ENCODE results near the gene BANF2.
"Not testable (repeated sequence)": the region's sequence is repeated elsewhere in the genome, so short reads cannot be mapped to it uniquely, and the experiment has no call there.

- TF ChIP-seq CTCF, POLR2A, EP300 (IDR thresholded peaks at IDR 0.05): not testable (repeated sequence)
These were observed 70.0 kb downstream of the BANF2 start for GRCh38 chr20:17769716-17770115.

Measured in ovary (tissue), 3 donors.